Measurements from ENCODE around the gene ANO3.

Gene ANO3

GRCh38 chr11:26649884-26650283, 318.0 kb downstream of the ANO3 start:
- DNase-seq, result peak; percentile 75 to 79

- no peak for DNase-seq
These were observed 320.0 kb downstream of the ANO3 start for GRCh38 chr11:26651916-26652315.

GRCh38 chr11:26655287-26655686, 323.4 kb downstream of the ANO3 start:
- DNase-seq, result no peak

GRCh38 chr11:26662916-26663315, 331.0 kb downstream of the ANO3 start:
- no peak for DNase-seq

GRCh38 chr11:26665036-26665435, 333.1 kb downstream of the ANO3 start:
- DNase-seq, result no peak

- DNase-seq, result no peak
These were observed 334.0 kb downstream of the ANO3 start for GRCh38 chr11:26665946-26666345.

GRCh38 chr11:26675233-26675928, 343.5 kb downstream of the ANO3 start:
- DNase-seq, result no peak

GRCh38 chr11:26676641-26677040, 344.7 kb downstream of the ANO3 start:
- DNase-seq, result no peak

- DNase-seq, result no peak
These were observed 345.6 kb downstream of the ANO3 start for GRCh38 chr11:26677566-26677965.

GRCh38 chr11:26687351-26687750, 355.4 kb downstream of the ANO3 start:
- no peak for DNase-seq

- no peak for DNase-seq
These were observed 356.8 kb downstream of the ANO3 start for GRCh38 chr11:26688701-26689100.

GRCh38 chr11:26696330-26696729, 364.4 kb downstream of the ANO3 start:
- peak; percentile 30 to 77 for DNase-seq

GRCh38 chr11:26698224-26698623, 366.3 kb downstream of the ANO3 start:
- DNase-seq, result no peak

- no peak for DNase-seq
These were observed 368.8 kb downstream of the ANO3 start for GRCh38 chr11:26700574-26701235.

GRCh38 chr11:26702406-26702805, 370.5 kb downstream of the ANO3 start:
- no peak for DNase-seq

GRCh38 chr11:26703411-26704191, 371.7 kb downstream of the ANO3 start:
- DNase-seq, result no peak

- no peak for DNase-seq
These were observed 372.3 kb downstream of the ANO3 start for GRCh38 chr11:26704249-26704648.

- DNase-seq, result no peak
These were observed 374.3 kb downstream of the ANO3 start for GRCh38 chr11:26706181-26706580.

- no peak for DNase-seq
These were observed 377.0 kb downstream of the ANO3 start for GRCh38 chr11:26708736-26709456.

GRCh38 chr11:26710489-26710888, 378.6 kb downstream of the ANO3 start:
- no peak for DNase-seq

- DNase-seq, result no peak
These were observed 380.6 kb downstream of the ANO3 start for GRCh38 chr11:26712497-26712896.

Data from NCI-H2081 (cell line).